CD1c-positive myeloid dendritic cell (primary cell): ENCODE results near the gene DAZAP2.
"Not testable (repeated sequence)": the region's sequence is repeated elsewhere in the genome, so short reads cannot be mapped to it uniquely, and the experiment has no call there.

ENCODE experiments used
- DNase-seq: peaks from one replicate; pipeline ENCODE4 v3.0.0-alpha.2; 2016; ENCODE audit errors: extremely low spot score

Gene DAZAP2

DNA sequence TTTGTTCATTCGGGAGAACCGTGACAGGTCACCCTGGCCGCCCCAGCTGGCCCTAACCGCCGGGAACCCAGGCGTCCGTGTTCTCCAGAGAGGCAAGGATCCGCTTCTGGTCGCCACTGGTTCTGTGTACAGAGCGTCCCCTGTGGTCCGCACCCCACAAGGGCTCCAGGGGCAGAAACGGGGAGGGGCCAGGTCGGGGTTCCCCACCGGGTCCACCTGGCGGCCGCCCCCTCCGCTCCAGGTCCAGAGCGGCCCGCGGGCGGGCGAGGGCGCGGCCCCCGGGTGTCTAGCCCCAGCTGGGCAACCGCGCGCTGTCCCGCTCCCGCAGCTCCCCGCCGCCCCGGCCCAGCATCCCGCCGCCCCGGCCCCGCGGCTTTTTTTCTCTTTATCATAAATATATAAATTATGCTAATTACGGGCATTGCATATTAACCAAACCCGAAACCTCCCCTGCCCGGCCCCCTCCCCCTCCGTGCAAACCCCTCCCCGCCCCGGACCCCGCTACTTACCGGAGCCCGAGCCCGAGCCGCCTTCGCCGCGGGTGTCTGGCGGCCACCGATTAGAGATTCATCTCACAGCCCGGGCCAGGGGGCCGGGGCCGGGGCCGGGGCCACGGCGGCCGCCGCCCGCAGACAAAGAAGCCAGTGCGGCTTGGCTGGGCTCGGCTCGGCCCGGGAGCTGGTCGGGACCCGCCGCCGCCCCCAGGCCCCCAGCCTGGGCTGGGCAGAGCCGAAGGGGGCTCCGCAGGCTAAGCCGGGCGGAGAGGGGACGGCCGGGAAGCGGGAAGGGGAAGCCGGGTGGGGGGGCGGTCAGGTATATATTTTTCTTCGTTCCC, 21.3 kb upstream of the DAZAP2 start:
- DNase-seq: peak; percentile 29

- peak; percentile 80 for DNase-seq
Observed at GRCh38 chr12:51217968-51218606, 20.5 kb upstream of the DAZAP2 start, which contains the start of gene POU6F1. TSS of gene POU6F1 (minus strand) at chr12:51218062. CDS start at chr12:51206836, 11,226 bp downstream.

DNA sequence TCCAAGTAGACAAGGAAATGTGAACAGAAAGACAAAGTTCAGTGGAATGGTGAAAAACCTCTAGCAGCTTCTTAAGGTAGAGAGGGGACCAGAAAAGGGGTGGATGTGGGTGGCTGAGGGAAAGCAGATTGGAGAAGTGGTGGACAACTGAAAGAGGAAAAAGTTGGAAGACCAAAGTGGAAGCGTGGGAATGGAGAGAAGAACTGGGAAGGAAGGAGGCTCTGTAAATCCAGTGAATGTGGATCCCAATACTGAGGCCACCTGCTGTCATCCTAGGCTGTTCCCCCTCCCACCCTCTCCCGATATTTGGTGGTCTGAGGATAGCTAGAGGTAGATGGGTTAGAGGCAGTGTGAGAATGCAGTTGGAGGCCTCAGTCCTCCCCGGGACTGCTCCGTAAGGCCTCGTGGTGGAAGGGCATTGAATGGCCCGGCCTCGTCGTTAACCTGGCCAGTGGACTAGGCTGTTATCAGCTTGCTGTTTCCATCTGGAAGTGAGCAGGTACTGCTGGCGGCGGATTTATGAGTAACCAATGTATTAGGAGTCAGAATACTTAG, 19.9 kb upstream of the DAZAP2 start:
- DNase-seq: no peak

- no peak for DNase-seq
Observed at GRCh38 chr12:51219322-51219721, 19.3 kb upstream of the DAZAP2 start.

DNA sequence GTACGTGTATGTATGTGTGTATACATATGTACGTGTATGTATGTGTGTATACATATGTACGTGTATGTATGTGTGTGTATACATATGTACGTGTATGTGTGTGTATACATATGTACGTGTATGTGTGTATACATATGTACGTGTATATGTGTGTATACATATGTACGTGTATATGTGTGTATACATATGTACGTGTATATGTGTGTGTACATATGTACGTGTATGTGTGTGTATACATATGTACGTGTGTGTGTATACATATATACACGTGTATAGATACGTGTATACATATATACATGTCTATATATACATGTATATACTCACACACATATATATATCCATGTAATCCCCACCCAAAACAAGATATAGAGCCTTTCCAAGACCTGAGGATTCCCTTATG, 18.8 kb upstream of the DAZAP2 start:
- not testable (repeated sequence) for DNase-seq

GRCh38 chr12:51222461-51222860, 16.2 kb upstream of the DAZAP2 start:
- DNase-seq: no peak

DNA sequence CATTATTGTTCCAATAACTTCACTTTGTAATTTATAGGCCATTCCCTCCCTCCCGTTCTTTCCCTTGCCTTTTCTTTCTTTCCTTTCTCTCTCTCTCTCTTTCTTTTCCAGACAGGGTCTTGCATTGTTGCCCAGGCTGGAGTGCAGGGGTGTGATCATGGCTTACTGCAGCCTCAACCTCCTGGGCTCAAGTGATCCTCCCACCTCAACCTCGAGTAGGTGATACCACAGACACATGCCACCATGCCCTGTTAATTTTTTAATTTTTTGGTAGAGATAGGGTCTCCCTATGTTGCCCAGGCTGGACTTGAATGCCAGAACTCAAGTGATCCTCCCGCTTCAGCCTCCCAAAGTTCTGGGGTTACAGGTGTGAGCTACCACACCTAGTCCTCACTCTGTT, 14.0 kb upstream of the DAZAP2 start:
- no peak for DNase-seq

DNA sequence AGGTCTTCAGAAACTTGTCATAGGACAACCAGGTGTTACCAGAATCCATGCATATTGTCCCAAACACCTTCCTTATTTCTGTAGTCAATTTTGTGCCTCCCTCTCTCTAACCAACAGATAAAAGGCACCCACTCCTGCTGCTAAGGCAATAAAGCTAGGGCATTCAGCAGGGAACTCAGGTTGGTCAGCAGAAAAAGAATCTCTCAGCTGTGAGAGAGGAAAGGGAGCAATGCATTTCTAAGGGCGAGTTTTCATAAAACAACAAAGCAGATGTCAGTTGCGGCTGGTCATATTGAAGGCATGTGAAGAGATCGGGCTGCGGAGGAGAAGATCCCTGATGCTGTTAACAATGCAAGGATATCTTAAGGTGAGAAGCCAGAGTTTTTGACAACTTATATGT, 13.4 kb upstream of the DAZAP2 start:
- DNase-seq: no peak

DNA sequence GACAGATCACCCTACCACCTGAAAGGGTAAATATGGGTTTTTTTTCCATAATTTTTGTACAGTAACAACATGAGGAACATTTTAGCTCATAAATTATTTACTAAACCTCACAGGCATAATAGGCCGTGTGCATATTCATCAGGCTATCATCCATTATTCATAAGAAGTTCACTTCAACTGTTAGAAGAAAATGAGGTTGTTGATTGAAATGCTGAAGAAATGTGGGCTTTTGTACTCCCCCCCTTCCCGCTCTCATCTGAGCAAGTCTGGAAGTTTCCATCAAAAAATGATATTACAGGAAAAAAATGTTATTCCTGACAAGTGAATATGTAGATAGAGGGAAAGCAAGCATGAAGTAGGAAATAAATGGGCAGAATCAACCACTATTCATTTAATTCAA, 12.9 kb upstream of the DAZAP2 start:
- no peak for DNase-seq

- DNase-seq: not testable (repeated sequence)
Observed at GRCh38 chr12:51227112-51227511, 11.5 kb upstream of the DAZAP2 start.

- DNase-seq: no peak
Observed at GRCh38 chr12:51227962-51228361, 10.7 kb upstream of the DAZAP2 start.

DNA sequence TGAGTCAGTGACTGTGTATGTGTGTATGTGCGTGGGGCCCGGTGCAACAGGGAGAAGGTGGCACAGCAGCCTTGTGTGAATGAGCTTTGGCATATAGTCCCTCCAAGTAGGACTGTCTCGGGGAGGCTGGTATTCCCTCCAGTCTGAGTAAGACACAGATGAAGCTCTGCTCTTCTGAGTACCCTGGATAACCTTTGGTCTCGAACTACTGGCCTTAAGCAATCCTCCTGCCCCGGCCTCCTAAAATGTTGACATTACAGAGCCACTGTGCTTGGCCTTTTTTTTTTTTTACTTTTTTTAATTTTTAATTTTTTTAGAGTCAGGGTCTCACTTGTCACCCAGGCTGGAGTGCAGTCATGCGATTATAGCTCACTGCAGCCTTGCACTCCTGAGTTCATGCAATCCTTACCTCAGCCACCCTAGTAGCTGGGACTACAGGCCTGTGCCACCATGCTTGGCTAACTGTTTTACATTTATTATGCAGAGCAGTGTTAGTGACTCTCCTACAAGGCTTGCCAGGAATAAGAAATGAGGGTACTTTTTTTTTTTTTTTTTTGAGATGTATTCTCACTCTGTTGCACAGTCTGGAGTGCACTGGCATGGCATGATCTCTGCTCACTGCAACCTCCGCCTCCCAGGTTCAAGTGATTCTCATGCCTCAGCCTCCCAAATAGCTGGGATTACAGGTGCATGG, 9.4 kb upstream of the DAZAP2 start:
- DNase-seq: no peak

DNA sequence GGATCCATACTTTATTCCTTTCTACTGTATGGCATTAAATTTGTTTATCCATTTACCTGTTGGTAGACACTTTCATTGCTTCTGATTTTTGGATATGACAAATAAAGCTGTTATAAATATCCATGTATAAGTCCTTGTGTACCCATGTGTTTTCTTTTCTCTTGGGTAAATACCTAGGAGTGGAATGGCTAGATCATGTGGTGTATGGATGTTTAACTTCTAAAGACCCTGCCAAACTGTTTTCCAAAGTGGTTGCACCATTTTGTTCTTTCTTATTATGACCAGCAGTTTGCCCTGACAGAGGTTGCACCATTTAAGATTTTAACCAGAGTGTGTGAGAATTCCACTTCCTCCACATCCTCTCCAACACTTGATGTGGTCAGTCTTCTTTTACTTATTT, 6.0 kb upstream of the DAZAP2 start:
- no peak for DNase-seq

DNA sequence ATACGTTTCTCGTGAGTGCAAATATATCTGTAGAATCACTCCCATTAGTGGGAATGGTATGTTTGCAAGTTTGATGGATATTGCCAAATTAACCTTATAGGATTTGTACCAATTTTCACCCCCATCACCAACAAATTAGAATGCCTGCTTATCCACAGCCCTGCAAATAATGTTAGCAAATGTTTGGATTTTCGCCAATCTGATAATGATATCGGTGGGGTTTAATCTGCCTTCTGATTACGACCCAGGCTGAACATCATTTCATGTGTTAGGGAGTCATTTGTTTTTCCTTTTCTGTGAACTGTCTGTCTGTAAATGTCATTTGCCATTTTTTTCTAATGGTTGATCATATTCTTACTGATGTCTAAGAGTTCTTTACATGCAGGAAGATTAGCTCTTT, 4.1 kb upstream of the DAZAP2 start:
- no peak for DNase-seq

GRCh38 chr12:51238037-51238509, 553 bp upstream of the DAZAP2 start:
- no peak for DNase-seq

- DNase-seq: no peak
Observed at GRCh38 chr12:51240971-51241370, 2.3 kb downstream of the DAZAP2 start.

DNA sequence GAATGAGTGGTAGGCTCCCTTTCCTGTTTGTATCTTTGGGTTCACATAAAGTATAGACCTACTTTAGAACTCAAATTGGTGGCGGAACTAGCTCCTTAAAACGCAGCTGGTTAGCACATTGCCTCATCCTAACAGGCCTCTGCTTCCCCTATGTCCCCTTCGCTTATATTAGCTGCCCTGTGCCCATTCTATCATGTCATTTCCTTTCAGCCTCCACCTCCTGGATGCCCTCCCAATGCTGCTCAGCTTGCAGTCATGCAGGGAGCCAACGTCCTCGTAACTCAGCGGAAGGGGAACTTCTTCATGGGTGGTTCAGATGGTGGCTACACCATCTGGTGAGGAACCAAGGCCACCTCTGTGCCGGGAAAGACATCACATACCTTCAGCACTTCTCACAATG, 3.5 kb downstream of the DAZAP2 start:
- DNase-seq: peak; percentile 82

- DNase-seq: peak; percentile 75
Observed at GRCh38 chr12:51242876-51243275, 4.2 kb downstream of the DAZAP2 start.

- no peak for DNase-seq
Observed at GRCh38 chr12:51244269-51244668, 5.6 kb downstream of the DAZAP2 start.

DNA sequence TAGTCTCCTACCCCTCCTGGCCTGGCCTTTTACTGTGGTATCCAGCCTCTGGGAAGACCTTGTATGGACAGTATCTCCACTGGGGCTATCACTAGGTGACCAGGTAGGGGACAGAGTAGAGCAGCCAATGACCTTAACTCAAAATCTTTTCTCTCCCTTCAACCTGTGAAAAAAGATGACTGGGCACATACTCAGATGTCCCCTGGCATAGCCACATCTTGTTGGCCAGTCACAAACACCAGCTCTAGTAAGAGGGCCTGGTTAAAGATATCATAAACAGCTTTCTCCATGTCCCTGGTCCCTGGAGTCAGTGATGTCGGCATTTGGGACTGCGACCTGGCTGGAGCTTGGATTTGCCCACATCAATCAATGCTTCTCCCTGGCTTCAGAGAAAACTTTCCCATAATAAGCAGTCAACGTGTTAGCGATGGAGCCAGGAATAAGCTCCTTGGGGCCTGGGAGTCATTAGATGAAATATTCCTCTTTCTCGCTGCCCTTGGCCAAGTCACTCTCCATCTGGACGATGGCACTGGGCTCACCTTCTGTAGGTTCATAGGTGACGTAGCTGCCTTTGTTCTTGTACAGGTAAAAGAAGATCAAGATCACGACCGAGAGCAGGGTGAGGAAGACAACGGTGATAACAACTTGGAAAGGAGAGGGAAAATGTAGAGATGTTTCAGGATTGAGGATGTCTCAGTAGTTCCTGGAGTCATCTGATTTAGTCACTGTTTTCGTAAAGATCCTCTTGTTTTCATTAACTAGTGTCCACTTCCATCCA, 7.0 kb downstream of the DAZAP2 start:
- no peak for DNase-seq

GRCh38 chr12:51246254-51246853, 7.7 kb downstream of the DAZAP2 start:
- DNase-seq: peak; percentile 93
